Activated CD8-positive, alpha-beta memory T cell treated with anti-CD3 and anti-CD28 coated beads, Interleukin-2, amount 50 U/mL, for 24 hours (primary cell): ENCODE results near the gene PRG2.
"Not testable (repeated sequence)": the region's sequence is repeated elsewhere in the genome, so short reads cannot be mapped to it uniquely, and the experiment has no call there.

Experiments used
- DNase-seq: peaks from one replicate; pipeline ENCODE4 v3.0.0-alpha.2; 2020; ENCODE audit errors: extremely low read depth

The PRG2 gene

GRCh38 chr11:57419146-57419545 lies 28.7 kb upstream of the PRG2 start:
- no peak for DNase-seq

GRCh38 chr11:57418131-57418530 lies 27.7 kb upstream of the PRG2 start:
- DNase-seq: no peak

GRCh38 chr11:57417056-57417455 lies 26.6 kb upstream of the PRG2 start:
- no peak for DNase-seq

- no peak for DNase-seq
Measured at GRCh38 chr11:57416436-57416835, 26.0 kb upstream of the PRG2 start.

- no peak for DNase-seq
Measured at GRCh38 chr11:57414612-57415212, 24.3 kb upstream of the PRG2 start.

GRCh38 chr11:57413681-57414080 lies 23.2 kb upstream of the PRG2 start:
- DNase-seq: no peak

- DNase-seq: no peak
Measured at GRCh38 chr11:57410287-57410686, 19.8 kb upstream of the PRG2 start.

GRCh38 chr11:57409321-57410100 lies 19.1 kb upstream of the PRG2 start:
- no peak for DNase-seq

GRCh38 chr11:57408771-57409170 lies 18.3 kb upstream of the PRG2 start:
- DNase-seq: no peak

GRCh38 chr11:57407941-57408475 lies 17.6 kb upstream of the PRG2 start:
- DNase-seq: no peak

GRCh38 chr11:57407010-57407920 lies 16.8 kb upstream of the PRG2 start:
- no peak for DNase-seq

GRCh38 chr11:57406337-57406904 lies 16.0 kb upstream of the PRG2 start:
- peak; percentile 39 for DNase-seq

GRCh38 chr11:57405271-57405860 lies 14.9 kb upstream of the PRG2 start:
- DNase-seq: no peak

- DNase-seq: no peak
Measured at GRCh38 chr11:57403802-57404147, 13.3 kb upstream of the PRG2 start.

GRCh38 chr11:57403003-57403801 lies 12.8 kb upstream of the PRG2 start:
- DNase-seq: not testable (repeated sequence)

- DNase-seq: no peak
Measured at GRCh38 chr11:57402188-57403002, 11.9 kb upstream of the PRG2 start.

GRCh38 chr11:57399972-57400578 lies 9.6 kb upstream of the PRG2 start:
- DNase-seq: no peak

GRCh38 chr11:57399221-57399620 lies 8.8 kb upstream of the PRG2 start:
- no peak for DNase-seq

GRCh38 chr11:57397394-57397990 lies 7.0 kb upstream of the PRG2 start:
- no peak for DNase-seq
